Ectodermal cell (in vitro differentiated cells): ENCODE measurements around the gene PER1. TPM values are rescaled to one million over a fixed set of nuclear protein-coding genes. Genes with fewer than 3 reads are reported as not detected.

Experiments
- H3K27ac ChIP-seq: 2 replicates; pipeline ENCODE4 v1.7.0; 2013; ENCODE audit warnings: mild to moderate bottlenecking, low read depth, low read length; ENCODE audit not compliant: insufficient read depth, poor library complexity, severe bottlenecking
- H3K27me3 ChIP-seq: 2 replicates; pipeline ENCODE4 v1.7.0; 2013; ENCODE audit warnings: mild to moderate bottlenecking, low read length; ENCODE audit not compliant: insufficient read depth, control insufficient read depth, poor library complexity, severe bottlenecking
- H3K36me3 ChIP-seq: one replicate; pipeline ENCODE4 v1.7.0; 2013; ENCODE audit warnings: low read length; ENCODE audit not compliant: control insufficient read depth, insufficient read depth
- H3K4me1 ChIP-seq: one replicate; pipeline ENCODE4 v1.7.0; 2013; ENCODE audit warnings: low read length; ENCODE audit not compliant: control insufficient read depth, insufficient read depth
- H3K4me3 ChIP-seq: 2 replicates; pipeline ENCODE4 v1.7.0; 2013; ENCODE audit warnings: low read depth, low read length, control low read depth; ENCODE audit not compliant: insufficient read depth
- H3K9me3 ChIP-seq: 2 replicates; pipeline ENCODE4 v1.7.0; 2013; ENCODE audit warnings: mild to moderate bottlenecking, low read length, moderate library complexity; ENCODE audit not compliant: control insufficient read depth
- WGBS, 2 experiments: methylation state at CpG; one replicate each; pipeline ENCODE4 v1.1.7; 2013; ENCODE audit warnings: missing lambda C conversion rate in 2 of 2; 5-methylcytosine and 5-hydroxymethylcytosine counted together
- polyA plus RNA-seq, 4 experiments: library from polyadenylated mRNA; stranded (reverse); fragments of 50-300 nt; gene quantifications; one replicate each; pipeline ENCODE4 v1.2.3, GENCODE V29; 2013

Gene PER1
- polyA plus RNA-seq (2013, experiment 1 of 4) = 20.6 TPM
- 22.6 TPM for polyA plus RNA-seq (2013, experiment 2 of 4)
- polyA plus RNA-seq (2013, experiment 3 of 4) = 20.0 TPM
- polyA plus RNA-seq (2013, experiment 4 of 4) = 21.2 TPM

GRCh38 chr17:8152112-8152775 is at the start of gene PER1:
Gene PER1 (minus strand): TSS chr17:8152404. CDS start chr17:8150706, 1,698 bp downstream.
- Histone ChIP-seq H3K4me1 (peaks cover 18% of the 10 kb centered on the region), H3K36me3 (peaks cover 19% of the 10 kb centered on the region), H3K9me3 (no peaks in the 10 kb centered on the region), H3K4me3 (peak within 1 kb of the TSS; percentile 74), H3K27me3 (no peaks in the 10 kb centered on the region), H3K27ac (peak within 1 kb of the TSS; percentile 85)
- 8% methylated on average over 42 of the region's 42 CpGs for WGBS, 2 experiments

DNA sequence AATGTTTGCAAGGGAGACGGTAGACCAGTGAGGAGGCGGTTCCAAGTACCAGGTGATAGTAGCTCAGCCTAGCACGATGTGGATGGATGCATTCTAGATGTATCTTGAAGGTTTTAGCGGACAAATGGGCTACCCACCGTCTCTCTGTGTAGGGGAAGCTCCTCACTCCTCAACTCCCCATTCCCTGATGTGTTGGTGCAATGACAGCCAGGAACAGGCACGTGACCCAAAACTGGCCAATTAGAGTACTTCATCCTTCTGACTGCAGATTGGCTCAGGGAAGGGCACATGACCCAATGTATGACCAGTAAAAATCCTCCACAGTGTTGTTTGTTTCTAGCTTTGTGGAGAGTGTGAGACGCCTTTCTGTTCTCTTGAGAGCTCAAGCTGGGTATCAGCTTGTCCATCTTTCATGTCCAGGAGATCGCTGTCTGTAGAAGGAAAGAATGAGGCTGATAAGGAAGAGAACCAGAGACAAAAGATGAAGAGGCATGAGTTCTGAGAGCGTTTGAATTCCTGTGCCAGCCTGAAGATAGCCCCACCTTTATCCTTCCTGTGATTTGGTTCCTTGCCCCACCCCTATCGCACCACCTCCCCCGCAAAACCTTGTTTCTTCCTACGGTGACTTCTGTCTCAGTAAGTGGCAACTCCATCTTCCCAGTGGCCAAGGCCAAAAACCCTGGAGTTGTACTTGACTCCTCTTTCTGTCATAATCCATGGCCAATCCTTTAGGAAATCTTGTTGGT is 40.0 kb upstream of the PER1 start:
- 18 to 21% methylated on average over 12 of the region's 12 CpGs for WGBS, 2 experiments
- H3K9me3 ChIP-seq = no peaks in the 10 kb centered on the region
- H3K4me1 ChIP-seq = peaks cover 17% of the 10 kb centered on the region
- peak overlapping the region; percentile 16 for H3K4me3 ChIP-seq
- peak overlapping the region; percentile 31 for H3K27ac ChIP-seq
- peaks cover 21% of the 10 kb centered on the region for H3K27me3 ChIP-seq
- H3K36me3 ChIP-seq = no peaks in the 10 kb centered on the region

DNA sequence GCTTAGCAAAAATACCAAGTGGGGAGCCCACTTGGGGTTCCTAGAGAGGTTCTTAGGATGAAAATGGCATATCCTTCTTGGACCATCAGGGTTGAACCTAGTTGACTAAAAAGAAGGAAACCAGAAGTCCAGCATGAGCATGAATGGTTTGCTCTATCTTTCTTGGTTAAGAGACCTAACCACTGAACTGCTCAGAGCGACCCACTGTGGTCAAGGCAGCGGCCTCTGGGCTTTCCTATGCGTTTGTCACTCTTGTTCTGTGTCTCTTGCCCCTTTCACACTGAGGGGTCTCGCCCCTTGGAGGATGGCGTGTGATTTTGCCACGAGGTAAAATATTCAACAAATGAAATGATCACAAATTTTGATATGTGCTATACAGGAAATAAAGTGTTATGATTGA is 38.3 kb upstream of the PER1 start:
- Histone ChIP-seq H3K4me3 (peak overlapping the region; percentile 58), H3K36me3 (no peaks in the 10 kb centered on the region), H3K27me3 (peaks cover 21% of the 10 kb centered on the region), H3K9me3 (no peaks in the 10 kb centered on the region), H3K4me1 (peaks cover 17% of the 10 kb centered on the region), H3K27ac (no peak overlapping the region)
- WGBS, 2 experiments = 55 to 61% methylated on average over 6 of the region's 6 CpGs

- H3K9me3 ChIP-seq = no peaks in the 10 kb centered on the region
- WGBS, 2 experiments = 0% methylated on average over 70 of the region's 70 CpGs
- no peaks in the 10 kb centered on the region for H3K36me3 ChIP-seq
- H3K27ac ChIP-seq = no peak within 1 kb of the TSS
- peak within 1 kb of the TSS; percentile 58 for H3K4me3 ChIP-seq
- H3K4me1 ChIP-seq = peaks cover 17% of the 10 kb centered on the region
- peaks cover 21% of the 10 kb centered on the region for H3K27me3 ChIP-seq
Measured at GRCh38 chr17:8189711-8190477, 37.7 kb upstream of the PER1 start, which contains the start of gene BORCS6. Gene BORCS6 (minus strand): TSS chr17:8190180. CDS start chr17:8190140, 40 bp downstream.

- H3K4me3 ChIP-seq = peak overlapping the region; percentile 58
- H3K27ac ChIP-seq = no peak overlapping the region
- 13% methylated on average over 67 of the region's 67 CpGs for WGBS, 2 experiments
Measured at GRCh38 chr17:8189041-8189710, 37.0 kb upstream of the PER1 start.

DNA sequence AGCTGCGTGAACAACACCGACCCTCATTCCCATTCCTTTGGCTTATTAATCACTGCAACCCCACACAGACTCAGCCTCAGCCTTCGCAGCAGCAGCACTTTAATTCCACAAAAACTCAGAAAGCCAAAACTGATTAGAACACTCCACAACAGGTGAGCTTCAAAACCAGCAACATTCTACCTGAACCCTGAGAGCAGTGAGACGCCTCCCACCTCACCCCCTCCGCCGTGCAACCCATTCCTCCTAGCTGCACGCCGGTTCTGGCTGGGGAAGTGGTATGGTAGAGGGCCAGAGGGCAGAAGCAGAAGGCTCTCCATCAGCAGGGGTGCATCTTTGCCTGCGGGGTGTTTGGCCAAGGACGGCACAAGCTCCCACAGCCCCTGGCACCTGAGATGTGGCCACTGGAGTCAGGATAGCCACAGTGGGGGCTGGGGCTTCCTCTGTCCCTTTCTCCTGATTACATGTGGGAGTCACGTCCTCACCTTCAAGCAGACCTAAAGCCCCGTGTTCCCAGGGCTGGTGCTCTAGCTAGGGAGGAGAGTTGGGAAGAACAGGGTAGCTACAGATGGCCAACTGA is 36.1 kb upstream of the PER1 start:
- WGBS, 2 experiments = 60 to 62% methylated on average over 12 of the region's 12 CpGs
- Histone ChIP-seq H3K4me3 (peak overlapping the region; percentile 18), H3K27ac (no peak overlapping the region)

More at GRCh38 chr17:8189041-8189710, 37.0 kb upstream of the PER1 start:
- no peaks in the 10 kb centered on the region for H3K9me3 ChIP-seq
- H3K36me3 ChIP-seq = no peaks in the 10 kb centered on the region
- H3K4me1 ChIP-seq = peaks cover 17% of the 10 kb centered on the region
- peaks cover 21% of the 10 kb centered on the region for H3K27me3 ChIP-seq

GRCh38 chr17:8187517-8188262 is 35.5 kb upstream of the PER1 start:
- no peaks in the 10 kb centered on the region for H3K9me3 ChIP-seq
- peak overlapping the region; percentile 11 for H3K27ac ChIP-seq
- H3K4me1 ChIP-seq = peaks cover 15% of the 10 kb centered on the region
- no peaks in the 10 kb centered on the region for H3K36me3 ChIP-seq
- 3 to 4% methylated on average over 25 of the region's 25 CpGs for WGBS, 2 experiments
- H3K27me3 ChIP-seq = peaks cover 21% of the 10 kb centered on the region
- peak overlapping the region; percentile 67 for H3K4me3 ChIP-seq

More for the DNA sequence above, 36.1 kb upstream of the PER1 start:
- Histone ChIP-seq H3K27me3 (peaks cover 21% of the 10 kb centered on the region), H3K36me3 (no peaks in the 10 kb centered on the region), H3K9me3 (no peaks in the 10 kb centered on the region), H3K4me1 (peaks cover 17% of the 10 kb centered on the region)

DNA sequence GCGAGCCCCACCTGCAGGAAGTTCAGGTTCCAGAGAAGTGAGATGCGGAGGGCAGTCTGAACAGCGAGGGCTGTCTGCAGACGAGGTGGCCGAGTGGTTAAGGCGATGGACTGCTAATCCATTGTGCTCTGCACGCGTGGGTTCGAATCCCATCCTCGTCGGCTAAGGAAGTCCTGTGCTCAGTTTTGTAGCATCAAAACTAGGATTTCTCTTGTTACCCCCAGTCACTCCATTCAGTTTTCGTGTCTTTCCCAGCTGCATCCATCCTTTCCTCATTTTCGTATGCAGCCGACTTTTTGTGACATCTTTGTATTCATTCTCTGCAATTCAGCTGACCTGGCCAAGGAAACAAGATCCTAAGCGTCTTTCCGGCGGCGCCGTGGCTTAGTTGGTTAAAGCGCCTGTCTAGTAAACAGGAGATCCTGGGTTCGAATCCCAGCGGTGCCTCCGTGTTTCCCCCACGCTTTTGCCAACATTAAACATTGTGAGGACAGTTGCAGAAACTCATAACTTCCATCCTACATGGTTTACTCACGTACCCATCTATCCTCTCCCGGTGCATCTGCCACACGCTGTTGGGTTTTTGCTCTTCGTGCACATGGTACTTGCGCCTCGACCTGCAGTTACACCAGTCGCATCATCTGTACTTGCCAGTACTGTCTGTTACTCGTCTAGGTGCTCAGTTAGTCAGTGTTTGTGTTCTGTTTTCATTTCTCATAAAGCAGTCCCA is 34.7 kb upstream of the PER1 start:
- Histone ChIP-seq H3K36me3 (no peaks in the 10 kb centered on the region), H3K4me3 (peak overlapping the region; percentile 67), H3K27ac (peak overlapping the region; percentile 11), H3K27me3 (peaks cover 21% of the 10 kb centered on the region), H3K4me1 (peaks cover 14% of the 10 kb centered on the region), H3K9me3 (no peaks in the 10 kb centered on the region)
- 0% methylated on average over 32 of the region's 32 CpGs for WGBS, 2 experiments
